ENCODE measurements around the gene DCUN1D1. TPM values are rescaled to one million over a fixed set of nuclear protein-coding genes. Genes with fewer than 3 reads are reported as not detected.

Gene DCUN1D1
- total and polyA plus RNA-seq, 10 donors, result 5.4 to 59.3 (median 29.5) TPM

DNA sequence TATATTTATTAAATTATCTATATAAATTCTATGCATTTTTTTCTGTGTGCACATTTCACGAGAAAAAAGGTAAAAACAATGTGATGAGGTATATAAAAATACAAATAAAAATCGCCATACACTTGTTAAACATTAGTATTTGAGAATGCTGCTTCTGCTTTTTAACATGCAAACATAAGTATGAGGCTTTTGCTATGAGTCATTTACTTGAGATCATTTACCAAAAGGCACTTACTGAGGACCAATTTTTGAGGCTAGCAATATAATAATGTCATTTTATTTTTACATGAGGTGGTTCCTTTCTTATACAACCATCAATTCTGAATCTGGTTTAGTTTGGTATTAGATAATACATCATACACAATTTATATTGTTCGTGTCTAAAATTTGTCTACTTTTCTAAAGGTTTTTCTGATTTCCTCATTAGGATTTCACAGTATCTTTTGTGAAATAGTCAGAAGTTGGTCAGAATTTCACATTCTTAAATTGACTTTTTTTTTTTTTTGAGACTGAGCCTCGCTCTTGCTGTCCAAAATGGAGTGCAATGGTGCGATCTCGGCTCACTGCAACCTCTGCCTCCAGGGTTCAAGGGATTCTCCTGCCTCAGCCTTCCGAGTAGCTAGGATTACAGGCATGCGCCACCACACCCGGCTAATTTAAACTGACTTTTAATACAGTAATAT lies 25.6 kb downstream of the DCUN1D1 start:
- intact Hi-C loops (cut with DNase I; ENCODE audit: low total_unique reads), result no loop called here
- no peak overlapping the region for H3K27ac ChIP-seq

DNA sequence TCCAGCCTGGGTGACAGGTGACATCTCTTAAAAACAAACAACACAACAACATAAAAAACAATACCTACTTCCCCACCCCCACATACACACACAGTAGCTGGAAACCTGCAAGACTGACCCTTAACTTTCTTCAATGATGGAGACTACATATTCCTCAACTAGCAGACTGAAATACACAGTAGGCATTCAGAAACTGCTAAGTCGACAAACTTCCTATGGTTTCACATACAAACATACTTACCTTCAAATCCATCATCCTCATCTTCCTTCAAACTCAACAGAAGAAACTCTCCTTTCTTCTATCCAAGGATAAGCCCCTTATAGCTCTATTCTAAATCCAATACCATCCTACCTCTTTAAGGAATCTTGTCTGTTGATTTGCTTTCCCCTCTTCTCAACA lies 30.6 kb downstream of the DCUN1D1 start:
- TF ChIP-seq POLR2A (IDR thresholded peaks at IDR 0.05) (no peak), POLR2AphosphoS5 (IDR thresholded peaks at IDR 0.05) (no peak)
- TF ChIP-seq, protein P1, sequence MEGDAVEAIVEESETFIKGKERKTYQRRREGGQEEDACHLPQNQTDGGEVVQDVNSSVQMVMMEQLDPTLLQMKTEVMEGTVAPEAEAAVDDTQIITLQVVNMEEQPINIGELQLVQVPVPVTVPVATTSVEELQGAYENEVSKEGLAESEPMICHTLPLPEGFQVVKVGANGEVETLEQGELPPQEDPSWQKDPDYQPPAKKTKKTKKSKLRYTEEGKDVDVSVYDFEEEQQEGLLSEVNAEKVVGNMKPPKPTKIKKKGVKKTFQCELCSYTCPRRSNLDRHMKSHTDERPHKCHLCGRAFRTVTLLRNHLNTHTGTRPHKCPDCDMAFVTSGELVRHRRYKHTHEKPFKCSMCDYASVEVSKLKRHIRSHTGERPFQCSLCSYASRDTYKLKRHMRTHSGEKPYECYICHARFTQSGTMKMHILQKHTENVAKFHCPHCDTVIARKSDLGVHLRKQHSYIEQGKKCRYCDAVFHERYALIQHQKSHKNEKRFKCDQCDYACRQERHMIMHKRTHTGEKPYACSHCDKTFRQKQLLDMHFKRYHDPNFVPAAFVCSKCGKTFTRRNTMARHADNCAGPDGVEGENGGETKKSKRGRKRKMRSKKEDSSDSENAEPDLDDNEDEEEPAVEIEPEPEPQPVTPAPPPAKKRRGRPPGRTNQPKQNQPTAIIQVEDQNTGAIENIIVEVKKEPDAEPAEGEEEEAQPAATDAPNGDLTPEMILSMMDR (IDR thresholded peaks at IDR 0.05 in 8 of 11, conservative IDR thresholded peaks at IDR 0.05 in 3 of 11), result no peak
- H3K4me3 ChIP-seq, result no peak overlapping the region
- no peak overlapping the region for H3K27ac ChIP-seq
- DNase-seq, result no peak
- H3K36me3 ChIP-seq, result peaks cover 0 to 83% (median 26%) of the 10 kb centered on the region in 6 donors
- intact Hi-C loops (cut with DNase I; ENCODE audit: low total_unique reads), result no loop called here
- no peaks in the 10 kb centered on the region for H3K9me3 ChIP-seq
- no peaks in the 10 kb centered on the region for H3K4me1 ChIP-seq
- H3K27me3 ChIP-seq (replicated peaks in 1 of 7), result no peaks in the 10 kb centered on the region
- 95 to 100% (median 97%) methylated on average over 1 of the region's 1 CpG for WGBS, 5 donors

More for the DNA sequence above, 25.6 kb downstream of the DCUN1D1 start:
- no peak for TF ChIP-seq POLR2AphosphoS5 (IDR thresholded peaks at IDR 0.05)
- TF ChIP-seq, protein P1 (IDR thresholded peaks at IDR 0.05 in 8 of 11, conservative IDR thresholded peaks at IDR 0.05 in 3 of 11), result no peak
- TF ChIP-seq POLR2A (IDR thresholded peaks at IDR 0.05), result no peak
- no peak for DNase-seq
- H3K4me3 ChIP-seq, result no peak overlapping the region
- H3K9me3 ChIP-seq, result no peaks in the 10 kb centered on the region
- H3K4me1 ChIP-seq, result peaks cover 0 to 14% (median 2%) of the 10 kb centered on the region in 6 donors
- peaks cover 0 to 67% (median 21%) of the 10 kb centered on the region in 6 donors for H3K36me3 ChIP-seq
- 72 to 86% (median 80%) methylated on average over 9 of the region's 9 CpGs for WGBS, 5 donors
- H3K27me3 ChIP-seq (replicated peaks in 1 of 7), result no peaks in the 10 kb centered on the region

DNA sequence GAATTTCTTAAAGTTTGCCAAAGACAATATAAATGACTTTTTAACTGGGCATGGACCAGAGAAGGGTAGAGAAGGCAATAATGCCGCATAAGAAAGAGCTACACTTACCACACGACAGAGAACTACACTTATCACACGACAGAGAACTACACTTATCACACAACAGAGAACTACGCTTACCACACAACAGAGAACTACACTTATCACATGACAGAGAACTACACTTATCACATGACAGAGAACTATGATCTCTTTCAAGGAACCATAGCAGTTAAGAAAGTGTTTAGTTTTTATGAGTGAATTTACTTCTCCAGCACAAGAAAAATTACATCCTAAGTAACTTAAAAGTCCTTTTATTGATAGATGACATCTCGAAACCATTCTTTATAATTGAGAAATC lies 32.0 kb downstream of the DCUN1D1 start:
- no peak overlapping the region for H3K27ac ChIP-seq
- TF ChIP-seq POLR2AphosphoS5 (IDR thresholded peaks at IDR 0.05), result no peak
- TF ChIP-seq, protein P1 (IDR thresholded peaks at IDR 0.05 in 8 of 11, conservative IDR thresholded peaks at IDR 0.05 in 3 of 11), result no peak
- no peak for TF ChIP-seq POLR2A (IDR thresholded peaks at IDR 0.05)
- H3K27me3 ChIP-seq (replicated peaks in 1 of 7), result no peaks in the 10 kb centered on the region
- WGBS, 5 donors, result 81 to 92% (median 90%) methylated on average over 5 of the region's 5 CpGs
- no peak overlapping the region for H3K4me3 ChIP-seq
- intact Hi-C loops (cut with DNase I; ENCODE audit: low total_unique reads), result no loop called here
- peaks cover 0 to 83% (median 27%) of the 10 kb centered on the region in 6 donors for H3K36me3 ChIP-seq
- H3K9me3 ChIP-seq, result no peaks in the 10 kb centered on the region
- no peak for DNase-seq
- no peaks in the 10 kb centered on the region for H3K4me1 ChIP-seq

DNA sequence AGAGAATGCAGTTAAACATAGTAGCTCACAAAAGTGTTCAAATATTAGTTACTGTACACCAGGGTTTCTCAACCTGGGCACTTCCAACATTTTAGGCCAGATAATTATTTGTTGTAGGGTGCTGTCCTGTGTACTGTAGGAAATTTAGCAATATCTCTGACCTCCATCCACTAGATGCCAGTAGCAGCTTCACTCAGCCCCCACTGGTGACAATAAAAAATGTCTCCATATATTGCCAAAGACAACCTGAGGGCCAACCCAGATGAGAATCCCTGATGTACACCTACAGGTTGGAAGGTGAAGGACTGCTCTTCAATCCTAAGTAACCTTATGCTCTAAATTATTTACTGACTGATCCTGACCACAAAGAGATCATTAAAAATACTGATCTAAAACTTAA lies 32.5 kb downstream of the DCUN1D1 start:
- H3K4me3 ChIP-seq, result no peak overlapping the region
- no peaks in the 10 kb centered on the region for H3K4me1 ChIP-seq
- intact Hi-C loops (cut with DNase I; ENCODE audit: low total_unique reads), result no loop called here
- H3K9me3 ChIP-seq, result no peaks in the 10 kb centered on the region
- no peak overlapping the region for H3K27ac ChIP-seq
- H3K27me3 ChIP-seq (replicated peaks in 1 of 7), result no peaks in the 10 kb centered on the region
- TF ChIP-seq POLR2AphosphoS5 (IDR thresholded peaks at IDR 0.05) (no peak), POLR2A (IDR thresholded peaks at IDR 0.05) (no peak)
- TF ChIP-seq, protein P1 (IDR thresholded peaks at IDR 0.05 in 8 of 11, conservative IDR thresholded peaks at IDR 0.05 in 3 of 11), result no peak
- peaks cover 0 to 79% (median 26%) of the 10 kb centered on the region in 6 donors for H3K36me3 ChIP-seq
- no peak for DNase-seq
